H9 (cell line): Measurements from ENCODE around the gene TTC7B. TPM values are rescaled to one million over a fixed set of nuclear protein-coding genes. Genes with fewer than 3 reads are reported as not detected.

Experiments used
- DNase-seq: peaks from one replicate; pipeline ENCODE4 v3.0.0-alpha.2; 2017
- H2AFZ ChIP-seq: one replicate; pipeline ENCODE4 v1.6.1; 2013; ENCODE audit warnings: mild to moderate bottlenecking, low read length, control low read depth, moderate library complexity
- H2AK5ac ChIP-seq: 2 replicates; pipeline ENCODE4 v1.6.1; 2013; ENCODE audit warnings: low read length, control low read depth, mixed read lengths; ENCODE audit not compliant: insufficient read length
- H2BK120ac ChIP-seq: one replicate; pipeline ENCODE4 v1.6.1; 2013; ENCODE audit warnings: low read depth, mild to moderate bottlenecking, low read length, control low read depth, inconsistent platforms; ENCODE audit not compliant: poor library complexity, severe bottlenecking
- H2BK12ac ChIP-seq: 2 replicates; pipeline ENCODE4 v1.6.1; 2013; ENCODE audit warnings: low read length, control low read depth, mixed read lengths, low read depth; ENCODE audit not compliant: insufficient read length
- H2BK15ac ChIP-seq: 2 replicates; pipeline ENCODE4 v1.6.1; 2013; ENCODE audit warnings: low read depth, low read length, control low read depth
- H2BK20ac ChIP-seq: one replicate; pipeline ENCODE4 v1.6.1; 2013; ENCODE audit warnings: low read depth, mild to moderate bottlenecking, low read length, control low read depth, inconsistent platforms; ENCODE audit not compliant: poor library complexity, severe bottlenecking
- H2BK5ac ChIP-seq: 2 replicates; pipeline ENCODE4 v1.6.1; 2013; ENCODE audit warnings: low read length, control low read depth, mixed read lengths; ENCODE audit not compliant: insufficient read length
- H3K14ac ChIP-seq: 2 replicates; pipeline ENCODE4 v1.6.1; 2013; ENCODE audit warnings: low read length, control low read depth; ENCODE audit not compliant: insufficient read depth
- H3K18ac ChIP-seq: 2 replicates; pipeline ENCODE4 v1.6.1; 2013; ENCODE audit warnings: low read depth, mild to moderate bottlenecking, mixed read lengths, low read length, control low read depth; ENCODE audit not compliant: insufficient read length
- H3K23ac ChIP-seq: 2 replicates; pipeline ENCODE4 v1.6.1; 2013; ENCODE audit warnings: low read length, control low read depth, mixed read lengths, low read depth; ENCODE audit not compliant: insufficient read length
- H3K23me2 ChIP-seq: 2 replicates; pipeline ENCODE4 v1.6.1; 2013; ENCODE audit warnings: low read depth, mild to moderate bottlenecking, mixed read lengths, low read length, control low read depth; ENCODE audit not compliant: insufficient read length, poor library complexity, severe bottlenecking
- H3K27ac ChIP-seq: 2 replicates; pipeline ENCODE4 v1.5.1; 2013; ENCODE audit warnings: low read length, control low read depth, mixed read lengths, low read depth; ENCODE audit not compliant: insufficient read length
- H3K27me3 ChIP-seq: 2 replicates; pipeline ENCODE4 v1.6.1; 2013; ENCODE audit warnings: low read length, control low read depth, inconsistent platforms; ENCODE audit not compliant: insufficient read depth
- H3K4ac ChIP-seq: 2 replicates; pipeline ENCODE4 v1.6.1; 2013; ENCODE audit warnings: low read depth, mild to moderate bottlenecking, control low read depth, inconsistent platforms, low read length, moderate library complexity
- H3K4me1 ChIP-seq: 2 replicates; pipeline ENCODE4 v1.6.1; 2013; ENCODE audit warnings: low read length, control low read depth, inconsistent platforms; ENCODE audit not compliant: insufficient read depth
- H3K4me2 ChIP-seq: 2 replicates; pipeline ENCODE4 v1.6.1; 2013; ENCODE audit warnings: low read length, control low read depth, mixed read lengths; ENCODE audit not compliant: insufficient read length, insufficient read depth
- H3K56ac ChIP-seq: 2 replicates; pipeline ENCODE4 v1.6.1; 2013; ENCODE audit warnings: low read depth, mild to moderate bottlenecking, mixed read lengths, low read length, control low read depth; ENCODE audit not compliant: insufficient read length
- H3K79me1 ChIP-seq: 2 replicates; pipeline ENCODE4 v1.6.1; 2013; ENCODE audit warnings: low read depth, mild to moderate bottlenecking, moderate library complexity, low read length, control low read depth, inconsistent platforms; ENCODE audit not compliant: insufficient read depth, poor library complexity, severe bottlenecking
- H3K79me2 ChIP-seq: 2 replicates; pipeline ENCODE4 v1.6.1; 2013; ENCODE audit warnings: low read length, control low read depth, inconsistent platforms; ENCODE audit not compliant: insufficient read depth
- H3K9ac ChIP-seq: 2 replicates; pipeline ENCODE4 v1.6.1; 2013; ENCODE audit warnings: low read length, control low read depth, mixed read lengths; ENCODE audit not compliant: insufficient read length; ENCODE audit errors: extremely low read depth
- H3K9me3 ChIP-seq: one replicate; pipeline ENCODE4 v1.6.1; 2013; ENCODE audit warnings: low read depth, low read length, inconsistent platforms; ENCODE audit not compliant: control insufficient read depth
- H3T11ph ChIP-seq: one replicate; pipeline ENCODE4 v1.6.1; 2013; ENCODE audit warnings: mild to moderate bottlenecking, low read length, control low read depth, inconsistent platforms
- H4K20me1 ChIP-seq: one replicate; pipeline ENCODE4 v1.6.1; 2013; ENCODE audit not compliant: control insufficient read depth, insufficient read length, insufficient read depth
- H4K5ac ChIP-seq: 2 replicates; pipeline ENCODE4 v1.6.1; 2013; ENCODE audit warnings: low read depth, mild to moderate bottlenecking, mixed read lengths, low read length, control low read depth; ENCODE audit not compliant: insufficient read length
- H4K8ac ChIP-seq: replicated peaks from 2 replicates; pipeline ENCODE4 v1.6.1; 2013; ENCODE audit warnings: low read length, control low read depth, mixed read lengths, low read depth; ENCODE audit not compliant: insufficient read length
- H4K91ac ChIP-seq: 2 replicates; pipeline ENCODE4 v1.6.1; 2013; ENCODE audit warnings: low read depth, mild to moderate bottlenecking, moderate library complexity, mixed read lengths, low read length, control low read depth; ENCODE audit not compliant: insufficient read length
- H3K27ac Mint-ChIP-seq, 3 experiments: 2 replicates in 2 of 3; 3 replicates in 1 of 3; pipeline ENCODE4 v1.8.0; 2020 to 2021; ENCODE audit warnings: mixed read lengths in 3 of 3, mild to moderate bottlenecking in 1 of 3, moderate library complexity in 1 of 3
- H3K27me3 Mint-ChIP-seq: 2 replicates; pipeline ENCODE4 v1.8.0; 2021; ENCODE audit warnings: low read depth, mild to moderate bottlenecking, moderate library complexity, mixed read lengths
- H3K36me3 Mint-ChIP-seq, 3 experiments: 2 replicates in 2 of 3; 3 replicates in 1 of 3; pipeline ENCODE4 v1.8.0; 2020 to 2021; ENCODE audit warnings: low read depth in 3 of 3, mixed read lengths in 3 of 3; ENCODE audit not compliant: insufficient read depth in 1 of 3
- H3K4me1 Mint-ChIP-seq, 2 experiments: 2 replicates each; pipeline ENCODE4 v1.8.0; 2020; ENCODE audit warnings: mixed read lengths in 2 of 2
- H3K4me3 Mint-ChIP-seq, 2 experiments: 2 replicates in 1 of 2; 3 replicates in 1 of 2; pipeline ENCODE4 v1.8.0; 2020 to 2021; ENCODE audit warnings: mild to moderate bottlenecking in 2 of 2, mixed read lengths in 2 of 2, moderate library complexity in 1 of 2
- H3K9me3 Mint-ChIP-seq, 2 experiments: 2 replicates in 1 of 2; 3 replicates in 1 of 2; pipeline ENCODE4 v1.8.0; 2020; ENCODE audit warnings: mild to moderate bottlenecking in 2 of 2, mixed read lengths in 2 of 2, moderate library complexity in 1 of 2
- WGBS: extraction: QIAGEN DNeasy Blood & Tissue Kit; methylation state at CpG from one replicate; pipeline ENCODE4 v1.1.7; 2013; ENCODE audit warnings: missing lambda C conversion rate, low lambda C conversion rate, mixed read lengths; ENCODE audit not compliant: insufficient read length; ENCODE audit errors: extremely low coverage; 5-methylcytosine and 5-hydroxymethylcytosine counted together
- total RNA-seq: library from RNA; stranded (reverse); gene quantifications from 2 replicates; pipeline ENCODE4 v1.2.1, GENCODE V29; 2021
- TF ChIP-seq, protein P1 (sequence below): fragments of 200-600 bp; sonication (generic); conservative IDR thresholded peaks from 3 replicates; pipeline ENCODE4 v1.8.0; 2021; ENCODE audit warnings: antibody characterized with exemption, mild to moderate bottlenecking

Gene TTC7B
- total RNA-seq, 1 experiment from 2014 or later = 33.7 TPM

DNA sequence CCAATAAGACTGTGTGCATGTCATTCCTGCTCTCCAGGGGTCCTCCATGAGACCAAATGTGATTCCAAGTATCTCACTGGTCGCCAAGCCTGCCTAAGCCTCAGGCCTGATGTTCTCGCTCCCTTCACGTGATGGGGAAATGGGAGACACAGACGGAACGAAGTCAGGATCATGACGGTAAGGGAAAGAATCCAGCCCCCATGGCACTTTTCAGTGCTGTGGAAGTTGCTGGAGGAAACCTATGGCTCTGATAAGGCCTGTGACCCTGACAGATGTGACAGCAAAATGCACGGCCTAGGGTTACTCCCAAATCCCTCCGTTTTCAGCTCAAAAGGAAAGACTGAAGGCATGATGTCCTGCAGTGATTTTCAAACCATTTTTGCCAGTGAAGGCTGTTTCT, 234.5 kb downstream of the TTC7B start:
- Histone ChIP-seq H4K8ac (no peak overlapping the region), H3K27me3 (no peaks in the 10 kb centered on the region), H3K9me3 (no peaks in the 10 kb centered on the region), H3T11ph (no peak overlapping the region), H3K79me2 (no peaks in the 10 kb centered on the region), H2BK12ac (no peak overlapping the region), H3K18ac (no peak overlapping the region), H3K4ac (no peak overlapping the region), H3K23ac (no peak overlapping the region), H4K20me1 (peaks cover 6% of the 10 kb centered on the region), H2BK15ac (no peak overlapping the region), H3K23me2 (no peaks in the 10 kb centered on the region), H4K5ac (no peak overlapping the region), H3K4me2 (no peak overlapping the region), H2AFZ (no peak overlapping the region), H4K91ac (no peak overlapping the region), H3K27ac (no peak overlapping the region), H2BK20ac (no peak overlapping the region), H2BK120ac (no peak overlapping the region), H3K4me1 (peaks cover 2% of the 10 kb centered on the region; the same call in 1 of the 2 replicates), H3K9ac (no peak overlapping the region), H3K14ac (no peak overlapping the region; the same call in 1 of the 2 replicates), H3K56ac (no peak overlapping the region), H2AK5ac (no peak overlapping the region), H2BK5ac (no peak overlapping the region), H3K79me1 (no peaks in the 10 kb centered on the region)
- Mint-ChIP-seq H3K4me1 (peaks cover 5 to 13% of the 10 kb centered on the region in 2 experiments), H3K27ac (no peak overlapping the region), H3K27me3 (no peaks in the 10 kb centered on the region; the same call in 1 of the 2 replicates), H3K9me3 (no peaks in the 10 kb centered on the region; a peak in 1 of 5 replicates), H3K4me3 (no peak overlapping the region), H3K36me3 (peaks cover 0 to 1% (median 0%) of the 10 kb centered on the region in 3 experiments; a peak in 1 of 7 replicates)
- no CpG with 5 or more reads among the region's 8 CpGs for WGBS
- DNase-seq = no peak
- TF ChIP-seq, protein P1, sequence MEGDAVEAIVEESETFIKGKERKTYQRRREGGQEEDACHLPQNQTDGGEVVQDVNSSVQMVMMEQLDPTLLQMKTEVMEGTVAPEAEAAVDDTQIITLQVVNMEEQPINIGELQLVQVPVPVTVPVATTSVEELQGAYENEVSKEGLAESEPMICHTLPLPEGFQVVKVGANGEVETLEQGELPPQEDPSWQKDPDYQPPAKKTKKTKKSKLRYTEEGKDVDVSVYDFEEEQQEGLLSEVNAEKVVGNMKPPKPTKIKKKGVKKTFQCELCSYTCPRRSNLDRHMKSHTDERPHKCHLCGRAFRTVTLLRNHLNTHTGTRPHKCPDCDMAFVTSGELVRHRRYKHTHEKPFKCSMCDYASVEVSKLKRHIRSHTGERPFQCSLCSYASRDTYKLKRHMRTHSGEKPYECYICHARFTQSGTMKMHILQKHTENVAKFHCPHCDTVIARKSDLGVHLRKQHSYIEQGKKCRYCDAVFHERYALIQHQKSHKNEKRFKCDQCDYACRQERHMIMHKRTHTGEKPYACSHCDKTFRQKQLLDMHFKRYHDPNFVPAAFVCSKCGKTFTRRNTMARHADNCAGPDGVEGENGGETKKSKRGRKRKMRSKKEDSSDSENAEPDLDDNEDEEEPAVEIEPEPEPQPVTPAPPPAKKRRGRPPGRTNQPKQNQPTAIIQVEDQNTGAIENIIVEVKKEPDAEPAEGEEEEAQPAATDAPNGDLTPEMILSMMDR = no peak
